Measurements from ENCODE around the gene HS6ST2. TPM values are rescaled to one million over a fixed set of nuclear protein-coding genes. Genes with fewer than 3 reads are reported as not detected.
A peak's percentile ranks its signal among the peaks of the same experiment; 100 is the strongest.
"Not testable (repeated sequence)": the region's sequence is repeated elsewhere in the genome, so short reads cannot be mapped to it uniquely, and the experiment has no call there.

The HS6ST2 gene
- total RNA-seq, result 0.25 and 0.30 TPM in 2 replicates

DNA sequence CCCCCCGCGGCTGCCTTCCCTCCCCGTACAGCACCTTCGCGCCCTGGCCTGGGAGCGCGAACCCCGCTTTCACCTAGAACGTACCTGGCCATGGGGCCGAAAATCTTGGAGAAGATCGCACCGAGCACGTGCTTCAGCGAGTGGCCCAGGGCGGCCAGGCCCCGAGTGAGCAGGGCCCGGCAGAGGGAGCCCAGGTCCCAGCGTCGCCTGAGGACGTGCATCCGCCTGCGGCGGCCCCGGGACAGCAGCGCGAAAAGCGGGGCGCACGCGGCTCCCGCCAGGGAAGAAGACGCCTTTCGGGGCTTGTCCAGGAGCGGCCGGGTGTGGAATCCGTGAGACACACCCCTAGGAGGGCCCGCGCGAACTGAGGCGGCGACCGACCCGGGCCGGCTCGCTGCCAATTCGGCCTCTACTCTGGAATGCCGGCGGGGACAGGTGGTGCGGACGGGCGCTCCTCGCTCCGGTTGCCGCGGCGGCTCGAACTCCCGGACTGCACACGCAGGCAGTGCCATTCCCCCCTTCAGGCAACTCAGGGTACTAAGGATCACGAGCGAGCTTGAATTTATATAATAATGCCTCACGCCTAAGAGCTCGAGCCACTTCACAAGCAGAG is at the start of gene HS6ST2:
HS6ST2 (minus strand) TSS at position 539 of the 613 bp plus-strand sequence.
- Mint-ChIP-seq H3K27me3 (ENCODE audit: low read depth) (peaks cover 38% of the 10 kb centered on the region), H3K36me3 (ENCODE audit: low read depth) (no peaks in the 10 kb centered on the region), H3K27ac (no peak within 1 kb of the TSS), H3K9me3 (no peaks in the 10 kb centered on the region), H3K4me1 (ENCODE audit: low read depth) (no peaks in the 10 kb centered on the region), H3K4me3 (ENCODE audit: low read depth) (peak within 1 kb of the TSS; percentile 57)
- intact Hi-C loops (cut with micrococcal nuclease), result loop anchor here (10.0 kb wide), 2 partner anchors 213 to 457 kb away; partner anchors contain the start of gene GPC4
- no peak for DNase-seq (ENCODE audit: low spot score)

DNA sequence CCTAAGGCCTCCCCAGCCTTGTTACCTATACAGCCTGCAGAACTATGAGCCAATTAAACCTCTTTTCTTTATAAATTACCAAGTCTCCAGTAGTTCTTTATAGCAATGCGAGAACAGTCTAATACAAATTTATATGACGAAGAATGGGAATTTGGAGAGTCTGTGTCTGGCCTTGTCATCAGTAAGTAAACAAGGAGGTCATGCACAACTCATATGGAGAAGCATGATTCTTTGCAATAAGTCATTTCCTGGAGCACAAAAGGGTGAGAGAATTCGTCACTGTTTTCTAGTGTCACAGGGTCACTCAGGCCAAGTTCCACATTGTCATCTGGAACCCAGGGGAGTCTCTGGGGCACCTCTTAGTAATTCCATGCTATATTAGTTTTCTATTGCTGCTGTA is 49.0 kb upstream of the HS6ST2 start:
- Mint-ChIP-seq H3K36me3 (ENCODE audit: low read depth) (no peaks in the 10 kb centered on the region), H3K4me1 (ENCODE audit: low read depth) (no peaks in the 10 kb centered on the region), H3K27ac (no peak overlapping the region), H3K4me3 (ENCODE audit: low read depth) (no peak overlapping the region), H3K9me3 (no peaks in the 10 kb centered on the region), H3K27me3 (ENCODE audit: low read depth) (no peaks in the 10 kb centered on the region)
- intact Hi-C loops (cut with micrococcal nuclease), result no loop called here
- DNase-seq (ENCODE audit: low spot score), result no peak

DNA sequence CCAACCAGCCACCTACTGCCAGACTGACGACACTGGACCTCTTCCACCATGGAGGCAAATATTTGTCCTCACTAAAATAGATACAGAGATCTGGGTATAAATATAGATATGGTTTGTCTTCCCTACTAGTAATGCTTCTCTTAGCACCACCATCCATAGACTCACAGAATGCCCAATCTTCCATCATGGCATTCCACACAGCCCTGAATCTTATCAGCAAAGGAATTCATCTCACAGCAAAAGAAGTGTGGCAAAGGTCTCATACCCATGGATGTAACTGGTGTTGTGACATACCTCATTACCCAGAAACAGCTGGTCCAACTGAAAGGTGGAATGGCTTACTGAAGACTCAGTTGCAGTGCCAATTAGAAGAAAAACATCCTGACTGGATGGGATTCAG is 47.2 kb upstream of the HS6ST2 start:
- intact Hi-C loops (cut with micrococcal nuclease), result no loop called here
- no peaks in the 10 kb centered on the region for H3K4me1 Mint-ChIP-seq (ENCODE audit: low read depth)
- H3K36me3 Mint-ChIP-seq (ENCODE audit: low read depth), result no peaks in the 10 kb centered on the region
- H3K27ac Mint-ChIP-seq, result no peak overlapping the region
- H3K27me3 Mint-ChIP-seq (ENCODE audit: low read depth), result no peaks in the 10 kb centered on the region
- DNase-seq (ENCODE audit: low spot score), result no peak
- H3K9me3 Mint-ChIP-seq, result no peaks in the 10 kb centered on the region
- no peak overlapping the region for H3K4me3 Mint-ChIP-seq (ENCODE audit: low read depth)

- Mint-ChIP-seq H3K27ac (no peak overlapping the region), H3K36me3 (ENCODE audit: low read depth) (no peaks in the 10 kb centered on the region), H3K4me1 (ENCODE audit: low read depth) (no peaks in the 10 kb centered on the region), H3K9me3 (no peaks in the 10 kb centered on the region), H3K4me3 (ENCODE audit: low read depth) (no peak overlapping the region), H3K27me3 (ENCODE audit: low read depth) (no peaks in the 10 kb centered on the region)
- no peak for DNase-seq (ENCODE audit: low spot score)
- intact Hi-C loops (cut with micrococcal nuclease), result no loop called here
Observed at GRCh38 chrX:133005042-133005441, 46.6 kb upstream of the HS6ST2 start.

- Mint-ChIP-seq H3K9me3 (no peaks in the 10 kb centered on the region), H3K27me3 (ENCODE audit: low read depth) (no peaks in the 10 kb centered on the region), H3K4me3 (ENCODE audit: low read depth) (no peak overlapping the region), H3K36me3 (ENCODE audit: low read depth) (no peaks in the 10 kb centered on the region), H3K27ac (no peak overlapping the region), H3K4me1 (ENCODE audit: low read depth) (no peaks in the 10 kb centered on the region)
- DNase-seq (ENCODE audit: low spot score), result no peak
- intact Hi-C loops (cut with micrococcal nuclease), result no loop called here
Observed at GRCh38 chrX:132999209-132999608, 40.8 kb upstream of the HS6ST2 start.

- H3K36me3 Mint-ChIP-seq (ENCODE audit: low read depth), result no peaks in the 10 kb centered on the region
- no peak overlapping the region for H3K4me3 Mint-ChIP-seq (ENCODE audit: low read depth)
- H3K27me3 Mint-ChIP-seq (ENCODE audit: low read depth), result no peaks in the 10 kb centered on the region
- no peaks in the 10 kb centered on the region for H3K9me3 Mint-ChIP-seq
- intact Hi-C loops (cut with micrococcal nuclease), result no loop called here
- no peak overlapping the region for H3K27ac Mint-ChIP-seq
- no peaks in the 10 kb centered on the region for H3K4me1 Mint-ChIP-seq (ENCODE audit: low read depth)
- no peak for DNase-seq (ENCODE audit: low spot score)
Observed at GRCh38 chrX:132990835-132991234, 32.4 kb upstream of the HS6ST2 start.

GRCh38 chrX:132986556-132986955 is 28.1 kb upstream of the HS6ST2 start:
- DNase-seq (ENCODE audit: low spot score), result no peak
- intact Hi-C loops (cut with micrococcal nuclease), result no loop called here
- Mint-ChIP-seq H3K4me1 (ENCODE audit: low read depth) (no peaks in the 10 kb centered on the region), H3K27ac (no peak overlapping the region), H3K27me3 (ENCODE audit: low read depth) (no peaks in the 10 kb centered on the region), H3K9me3 (no peaks in the 10 kb centered on the region), H3K4me3 (ENCODE audit: low read depth) (no peak overlapping the region), H3K36me3 (ENCODE audit: low read depth) (no peaks in the 10 kb centered on the region)

GRCh38 chrX:132984058-132984650 is 25.7 kb upstream of the HS6ST2 start:
- Mint-ChIP-seq H3K4me1 (ENCODE audit: low read depth) (no peaks in the 10 kb centered on the region), H3K9me3 (no peaks in the 10 kb centered on the region), H3K27me3 (ENCODE audit: low read depth) (no peaks in the 10 kb centered on the region), H3K27ac (no peak overlapping the region), H3K36me3 (ENCODE audit: low read depth) (no peaks in the 10 kb centered on the region), H3K4me3 (ENCODE audit: low read depth) (no peak overlapping the region)
- intact Hi-C loops (cut with micrococcal nuclease), result no loop called here
- DNase-seq (ENCODE audit: low spot score), result no peak

DNA sequence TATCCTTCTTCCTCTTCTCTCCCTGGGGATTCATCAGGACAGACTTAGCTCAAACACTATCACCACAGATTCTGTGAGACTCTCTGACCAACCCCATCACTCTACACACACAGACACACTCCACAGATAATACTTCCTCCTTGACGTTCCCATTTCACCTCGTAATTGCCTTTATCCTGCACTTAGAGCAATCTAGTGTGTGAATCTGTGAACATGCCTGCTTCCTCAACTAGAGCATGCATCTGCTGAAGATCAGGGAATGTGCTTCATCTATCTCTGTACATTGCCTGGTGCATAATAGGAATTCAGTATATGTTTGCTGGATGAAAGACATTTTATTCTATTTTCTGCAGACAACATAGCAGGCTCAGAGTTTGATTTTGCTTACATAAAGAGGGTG is 25.1 kb upstream of the HS6ST2 start:
- no peak overlapping the region for H3K4me3 Mint-ChIP-seq (ENCODE audit: low read depth)
- DNase-seq (ENCODE audit: low spot score), result no peak
- no peaks in the 10 kb centered on the region for H3K9me3 Mint-ChIP-seq
- no peaks in the 10 kb centered on the region for H3K36me3 Mint-ChIP-seq (ENCODE audit: low read depth)
- intact Hi-C loops (cut with micrococcal nuclease), result no loop called here
- H3K4me1 Mint-ChIP-seq (ENCODE audit: low read depth), result no peaks in the 10 kb centered on the region
- H3K27me3 Mint-ChIP-seq (ENCODE audit: low read depth), result no peaks in the 10 kb centered on the region
- H3K27ac Mint-ChIP-seq, result no peak overlapping the region

- intact Hi-C loops (cut with micrococcal nuclease); H3K27ac Mint-ChIP-seq; DNase-seq (ENCODE audit: low spot score); H3K27me3 Mint-ChIP-seq (ENCODE audit: low read depth); H3K9me3 Mint-ChIP-seq; H3K36me3 Mint-ChIP-seq (ENCODE audit: low read depth); H3K4me3 Mint-ChIP-seq (ENCODE audit: low read depth); H3K4me1 Mint-ChIP-seq (ENCODE audit: low read depth): not testable (repeated sequence)
Observed at GRCh38 chrX:132980035-132980434, 21.6 kb upstream of the HS6ST2 start.

GRCh38 chrX:132968296-132968949 is 10.0 kb upstream of the HS6ST2 start:
- no peaks in the 10 kb centered on the region for H3K9me3 Mint-ChIP-seq
- H3K4me1 Mint-ChIP-seq (ENCODE audit: low read depth), result no peaks in the 10 kb centered on the region
- no peak for DNase-seq (ENCODE audit: low spot score)
- H3K27me3 Mint-ChIP-seq (ENCODE audit: low read depth), result peaks cover 10% of the 10 kb centered on the region
- intact Hi-C loops (cut with micrococcal nuclease), result no loop called here
- no peaks in the 10 kb centered on the region for H3K36me3 Mint-ChIP-seq (ENCODE audit: low read depth)
- no peak overlapping the region for H3K27ac Mint-ChIP-seq
- H3K4me3 Mint-ChIP-seq (ENCODE audit: low read depth), result no peak overlapping the region

DNA sequence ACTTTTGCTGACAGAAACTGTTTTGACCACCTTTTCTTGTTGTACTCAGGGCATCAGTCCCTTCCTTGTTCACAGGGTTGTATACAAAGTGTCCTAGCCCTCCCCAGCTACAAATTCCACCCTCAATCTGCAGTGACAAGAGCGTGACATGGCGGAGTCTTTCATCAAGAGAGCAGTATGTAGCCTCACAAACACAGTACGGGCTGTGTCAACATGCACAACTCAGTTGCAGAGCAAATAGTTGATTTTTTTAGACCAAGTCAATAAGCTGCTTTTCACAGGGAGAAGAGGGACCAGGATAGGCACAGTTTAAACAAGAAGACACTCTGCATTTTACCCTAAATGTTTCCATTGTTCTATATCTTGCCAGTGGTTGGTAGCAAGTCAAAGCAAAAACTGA is 8.6 kb upstream of the HS6ST2 start:
- DNase-seq (ENCODE audit: low spot score), result no peak
- no peaks in the 10 kb centered on the region for H3K9me3 Mint-ChIP-seq

GRCh38 chrX:132965461-132965860 is 7.0 kb upstream of the HS6ST2 start:
- Mint-ChIP-seq H3K27me3 (ENCODE audit: low read depth) (peaks cover 10% of the 10 kb centered on the region), H3K9me3 (no peaks in the 10 kb centered on the region)
- DNase-seq (ENCODE audit: low spot score), result no peak

More for the DNA sequence above, 8.6 kb upstream of the HS6ST2 start:
- no peak overlapping the region for H3K4me3 Mint-ChIP-seq (ENCODE audit: low read depth)
- no peak overlapping the region for H3K27ac Mint-ChIP-seq
- intact Hi-C loops (cut with micrococcal nuclease), result no loop called here
- H3K27me3 Mint-ChIP-seq (ENCODE audit: low read depth), result peaks cover 10% of the 10 kb centered on the region
- no peaks in the 10 kb centered on the region for H3K36me3 Mint-ChIP-seq (ENCODE audit: low read depth)
- no peaks in the 10 kb centered on the region for H3K4me1 Mint-ChIP-seq (ENCODE audit: low read depth)

More at GRCh38 chrX:132965461-132965860, 7.0 kb upstream of the HS6ST2 start:
- Mint-ChIP-seq H3K27ac (no peak overlapping the region), H3K4me1 (ENCODE audit: low read depth) (no peaks in the 10 kb centered on the region), H3K36me3 (ENCODE audit: low read depth) (no peaks in the 10 kb centered on the region), H3K4me3 (ENCODE audit: low read depth) (no peak overlapping the region)
- intact Hi-C loops (cut with micrococcal nuclease), result no loop called here
